ENCODE results near the gene TMPRSS3.
A peak's percentile ranks its signal among the peaks of the same experiment; 100 is the strongest.

TMPRSS3 gene

GRCh38 chr21:42346441-42346840 lies 49.4 kb downstream of the TMPRSS3 start:
- Histone ChIP-seq H3K4me1 (ENCODE audit: control insufficient read depth, insufficient read depth, low read length) (no peaks in the 10 kb centered on the region), H3K9me3 (ENCODE audit: control insufficient read depth, low read length) (no peaks in the 10 kb centered on the region)
- WGBS, 2 experiments, result 93 to 97% methylated on average over 9 of the region's 9 CpGs

GRCh38 chr21:42344631-42345030 lies 51.2 kb downstream of the TMPRSS3 start:
- H3K27ac ChIP-seq (ENCODE audit: insufficient read depth, low read depth, low read length, poor library complexity, severe bottlenecking), result no peak overlapping the region
- no peak overlapping the region for H3K4me3 ChIP-seq (ENCODE audit: insufficient read depth, low read depth, low read length)
- no peaks in the 10 kb centered on the region for H3K4me1 ChIP-seq (ENCODE audit: control insufficient read depth, insufficient read depth, low read length)
- H3K27me3 ChIP-seq (ENCODE audit: control insufficient read depth, insufficient read depth, low read length, poor library complexity, severe bottlenecking), result no peaks in the 10 kb centered on the region
- WGBS, 2 experiments, result 81 to 85% methylated on average over 4 of the region's 4 CpGs
- no peaks in the 10 kb centered on the region for H3K9me3 ChIP-seq (ENCODE audit: control insufficient read depth, low read length)
- H3K36me3 ChIP-seq (ENCODE audit: control insufficient read depth, insufficient read depth, low read length), result no peaks in the 10 kb centered on the region

More at GRCh38 chr21:42346441-42346840, 49.4 kb downstream of the TMPRSS3 start:
- Histone ChIP-seq H3K27me3 (ENCODE audit: control insufficient read depth, insufficient read depth, low read length, poor library complexity, severe bottlenecking) (no peaks in the 10 kb centered on the region), H3K27ac (ENCODE audit: insufficient read depth, low read depth, low read length, poor library complexity, severe bottlenecking) (no peak overlapping the region), H3K36me3 (ENCODE audit: control insufficient read depth, insufficient read depth, low read length) (no peaks in the 10 kb centered on the region), H3K4me3 (ENCODE audit: insufficient read depth, low read depth, low read length) (no peak overlapping the region)

GRCh38 chr21:42343963-42344510 lies 51.8 kb downstream of the TMPRSS3 start:
- H3K36me3 ChIP-seq (ENCODE audit: control insufficient read depth, insufficient read depth, low read length), result no peaks in the 10 kb centered on the region
- H3K4me1 ChIP-seq (ENCODE audit: control insufficient read depth, insufficient read depth, low read length), result no peaks in the 10 kb centered on the region
- WGBS, 2 experiments, result 95% methylated on average over 11 of the region's 11 CpGs
- H3K27me3 ChIP-seq (ENCODE audit: control insufficient read depth, insufficient read depth, low read length, poor library complexity, severe bottlenecking), result no peaks in the 10 kb centered on the region
- no peak overlapping the region for H3K27ac ChIP-seq (ENCODE audit: insufficient read depth, low read depth, low read length, poor library complexity, severe bottlenecking)
- H3K4me3 ChIP-seq (ENCODE audit: insufficient read depth, low read depth, low read length), result no peak overlapping the region
- H3K9me3 ChIP-seq (ENCODE audit: control insufficient read depth, low read length), result no peaks in the 10 kb centered on the region

GRCh38 chr21:42343556-42343955 lies 52.3 kb downstream of the TMPRSS3 start:
- no peak overlapping the region for H3K27ac ChIP-seq (ENCODE audit: insufficient read depth, low read depth, low read length, poor library complexity, severe bottlenecking)
- no peaks in the 10 kb centered on the region for H3K4me1 ChIP-seq (ENCODE audit: control insufficient read depth, insufficient read depth, low read length)
- WGBS, 2 experiments, result 94 to 97% methylated on average over 6 of the region's 6 CpGs
- no peaks in the 10 kb centered on the region for H3K9me3 ChIP-seq (ENCODE audit: control insufficient read depth, low read length)
- H3K27me3 ChIP-seq (ENCODE audit: control insufficient read depth, insufficient read depth, low read length, poor library complexity, severe bottlenecking), result no peaks in the 10 kb centered on the region
- H3K4me3 ChIP-seq (ENCODE audit: insufficient read depth, low read depth, low read length), result no peak overlapping the region
- no peaks in the 10 kb centered on the region for H3K36me3 ChIP-seq (ENCODE audit: control insufficient read depth, insufficient read depth, low read length)

GRCh38 chr21:42343101-42343500 lies 52.8 kb downstream of the TMPRSS3 start:
- 76 to 77% methylated on average over 10 of the region's 10 CpGs for WGBS, 2 experiments
- no peak overlapping the region for H3K27ac ChIP-seq (ENCODE audit: insufficient read depth, low read depth, low read length, poor library complexity, severe bottlenecking)
- H3K4me3 ChIP-seq (ENCODE audit: insufficient read depth, low read depth, low read length), result no peak overlapping the region

GRCh38 chr21:42341776-42342542 lies 53.9 kb downstream of the TMPRSS3 start:
- Histone ChIP-seq H3K4me1 (ENCODE audit: control insufficient read depth, insufficient read depth, low read length) (no peaks in the 10 kb centered on the region), H3K36me3 (ENCODE audit: control insufficient read depth, insufficient read depth, low read length) (no peaks in the 10 kb centered on the region), H3K9me3 (ENCODE audit: control insufficient read depth, low read length) (no peaks in the 10 kb centered on the region), H3K4me3 (ENCODE audit: insufficient read depth, low read depth, low read length) (no peak overlapping the region), H3K27me3 (ENCODE audit: control insufficient read depth, insufficient read depth, low read length, poor library complexity, severe bottlenecking) (no peaks in the 10 kb centered on the region), H3K27ac (ENCODE audit: insufficient read depth, low read depth, low read length, poor library complexity, severe bottlenecking) (no peak overlapping the region)
- 94 to 95% methylated on average over 14 to 15 of the region's 15 CpGs for WGBS, 2 experiments

More at GRCh38 chr21:42343101-42343500, 52.8 kb downstream of the TMPRSS3 start:
- H3K9me3 ChIP-seq (ENCODE audit: control insufficient read depth, low read length), result no peaks in the 10 kb centered on the region
- no peaks in the 10 kb centered on the region for H3K27me3 ChIP-seq (ENCODE audit: control insufficient read depth, insufficient read depth, low read length, poor library complexity, severe bottlenecking)
- H3K36me3 ChIP-seq (ENCODE audit: control insufficient read depth, insufficient read depth, low read length), result no peaks in the 10 kb centered on the region
- no peaks in the 10 kb centered on the region for H3K4me1 ChIP-seq (ENCODE audit: control insufficient read depth, insufficient read depth, low read length)

GRCh38 chr21:42340187-42341050 lies 55.4 kb downstream of the TMPRSS3 start:
- H3K4me3 ChIP-seq (ENCODE audit: insufficient read depth, low read depth, low read length), result no peak overlapping the region
- H3K4me1 ChIP-seq (ENCODE audit: control insufficient read depth, insufficient read depth, low read length), result peaks cover 6% of the 10 kb centered on the region
- H3K9me3 ChIP-seq (ENCODE audit: control insufficient read depth, low read length), result no peaks in the 10 kb centered on the region
- 91 to 95% methylated on average over 24 of the region's 24 CpGs for WGBS, 2 experiments
- H3K27ac ChIP-seq (ENCODE audit: insufficient read depth, low read depth, low read length, poor library complexity, severe bottlenecking), result no peak overlapping the region
- no peaks in the 10 kb centered on the region for H3K36me3 ChIP-seq (ENCODE audit: control insufficient read depth, insufficient read depth, low read length)
- H3K27me3 ChIP-seq (ENCODE audit: control insufficient read depth, insufficient read depth, low read length, poor library complexity, severe bottlenecking), result no peaks in the 10 kb centered on the region

- no peak overlapping the region for H3K4me3 ChIP-seq (ENCODE audit: insufficient read depth, low read depth, low read length)
- H3K9me3 ChIP-seq (ENCODE audit: control insufficient read depth, low read length), result no peaks in the 10 kb centered on the region
- no peak overlapping the region for H3K27ac ChIP-seq (ENCODE audit: insufficient read depth, low read depth, low read length, poor library complexity, severe bottlenecking)
- H3K36me3 ChIP-seq (ENCODE audit: control insufficient read depth, insufficient read depth, low read length), result no peaks in the 10 kb centered on the region
- 96% methylated on average over 16 of the region's 17 CpGs for WGBS, 2 experiments
- H3K27me3 ChIP-seq (ENCODE audit: control insufficient read depth, insufficient read depth, low read length, poor library complexity, severe bottlenecking), result no peaks in the 10 kb centered on the region
- H3K4me1 ChIP-seq (ENCODE audit: control insufficient read depth, insufficient read depth, low read length), result peaks cover 6% of the 10 kb centered on the region
Observed at GRCh38 chr21:42338729-42339715, 56.8 kb downstream of the TMPRSS3 start.

GRCh38 chr21:42337830-42338728 lies 57.8 kb downstream of the TMPRSS3 start:
- Histone ChIP-seq H3K27me3 (ENCODE audit: control insufficient read depth, insufficient read depth, low read length, poor library complexity, severe bottlenecking) (no peaks in the 10 kb centered on the region), H3K36me3 (ENCODE audit: control insufficient read depth, insufficient read depth, low read length) (no peaks in the 10 kb centered on the region), H3K4me3 (ENCODE audit: insufficient read depth, low read depth, low read length) (no peak overlapping the region), H3K9me3 (ENCODE audit: control insufficient read depth, low read length) (no peaks in the 10 kb centered on the region), H3K4me1 (ENCODE audit: control insufficient read depth, insufficient read depth, low read length) (peaks cover 6% of the 10 kb centered on the region), H3K27ac (ENCODE audit: insufficient read depth, low read depth, low read length, poor library complexity, severe bottlenecking) (peak overlapping the region; percentile 23)
- WGBS, 2 experiments, result 61 to 67% methylated on average over 23 of the region's 23 CpGs
